Measurements from ENCODE around the gene TOPAZ1. TPM values are rescaled to one million over a fixed set of nuclear protein-coding genes. Genes with fewer than 3 reads are reported as not detected.
A peak's percentile ranks its signal among the peaks of the same experiment; 100 is the strongest.

The TOPAZ1 gene
- total RNA-seq, 1 experiment from 2014 or later, result not detected

- H3K27ac ChIP-seq (ENCODE audit: low read length), result no peak overlapping the region
- no peak overlapping the region for H2AFZ ChIP-seq (ENCODE audit: low read length)
- intact Hi-C loops (cut with micrococcal nuclease), result no loop called here
- no peaks in the 10 kb centered on the region for H3F3A ChIP-seq (ENCODE audit: low read length, unreplicated experiment)
- CTCF ChIA-PET, result no interaction called here
- no peaks in the 10 kb centered on the region for H3K27me3 ChIP-seq (ENCODE audit: low read length)
- H3K4me1 ChIP-seq (ENCODE audit: insufficient read depth, low read length), result no peaks in the 10 kb centered on the region
- DNase-seq (peak; percentile 17), ATAC-seq (no peak)
- no TSS peak for BruUV-seq (replicated peaks)
- TF ChIP-seq EZH2phosphoT487 (IDR thresholded peaks at IDR 0.05; ENCODE audit: borderline replicate concordance, low read length) (no peak), CTCF (conservative IDR thresholded peaks at IDR 0.05; ENCODE audit: low read depth, low read length) (no peak), EZH2 (IDR thresholded peaks at IDR 0.05; ENCODE audit: low read length, unreplicated experiment) (no peak)
- no peaks in the 10 kb centered on the region for H3K9me3 ChIP-seq (ENCODE audit: low read length)
- 0 out of 2 replicates have a peak, but pooled peaks cover 4% of the 10 kb centered on the region for H3K9me2 ChIP-seq (replicated peaks; ENCODE audit: low read length)
- no peaks in the 10 kb centered on the region for H3K36me3 ChIP-seq (ENCODE audit: low read depth, low read length)
- POLR2A ChIA-PET (ENCODE audit: unreplicated experiment), result no interaction called here
- no peaks in the 10 kb centered on the region for H4K20me1 ChIP-seq (ENCODE audit: low read length)
- H3K4me3 ChIP-seq (ENCODE audit: low read length), result no peak overlapping the region
- H3K4me2 ChIP-seq (ENCODE audit: low read length), result no peak overlapping the region
- H3K9ac ChIP-seq (ENCODE audit: low read length), result no peak overlapping the region
- H3K79me2 ChIP-seq (ENCODE audit: low read length), result no peaks in the 10 kb centered on the region
Observed at GRCh38 chr3:44208568-44208967, 33.1 kb upstream of the TOPAZ1 start.

- no TSS peak for BruUV-seq (replicated peaks)
- Histone ChIP-seq H4K20me1 (ENCODE audit: low read length) (no peaks in the 10 kb centered on the region), H3K4me2 (ENCODE audit: low read length) (no peak overlapping the region), H3K9me2 (replicated peaks; ENCODE audit: low read length) (0 out of 2 replicates have a peak, but pooled peaks cover 4% of the 10 kb centered on the region), H3K4me1 (ENCODE audit: insufficient read depth, low read length) (no peaks in the 10 kb centered on the region), H3K27ac (ENCODE audit: low read length) (no peak overlapping the region), H3K27me3 (ENCODE audit: low read length) (no peaks in the 10 kb centered on the region), H3K4me3 (ENCODE audit: low read length) (no peak overlapping the region), H3F3A (ENCODE audit: low read length, unreplicated experiment) (no peaks in the 10 kb centered on the region), H3K36me3 (ENCODE audit: low read depth, low read length) (no peaks in the 10 kb centered on the region), H2AFZ (ENCODE audit: low read length) (no peak overlapping the region), H3K9ac (ENCODE audit: low read length) (no peak overlapping the region), H3K9me3 (ENCODE audit: low read length) (peaks cover 10% of the 10 kb centered on the region), H3K79me2 (ENCODE audit: low read length) (no peaks in the 10 kb centered on the region)
- intact Hi-C loops (cut with micrococcal nuclease), result no loop called here
- TF ChIP-seq EZH2 (IDR thresholded peaks at IDR 0.05; ENCODE audit: low read length, unreplicated experiment) (no peak), CTCF (conservative IDR thresholded peaks at IDR 0.05; ENCODE audit: low read depth, low read length) (no peak), EZH2phosphoT487 (IDR thresholded peaks at IDR 0.05; ENCODE audit: borderline replicate concordance, low read length) (no peak)
- ChIA-PET CTCF (no interaction called here), POLR2A (ENCODE audit: unreplicated experiment) (no interaction called here)
- DNase-seq, result no peak
- no peak for ATAC-seq
Observed at GRCh38 chr3:44210967-44211366, 30.7 kb upstream of the TOPAZ1 start.

- Histone ChIP-seq H2AFZ (ENCODE audit: low read length) (no peak overlapping the region), H3K36me3 (ENCODE audit: low read depth, low read length) (no peaks in the 10 kb centered on the region), H4K20me1 (ENCODE audit: low read length) (no peaks in the 10 kb centered on the region), H3K9me3 (ENCODE audit: low read length) (no peaks in the 10 kb centered on the region), H3K79me2 (ENCODE audit: low read length) (no peaks in the 10 kb centered on the region), H3K4me1 (ENCODE audit: insufficient read depth, low read length) (peaks cover 9% of the 10 kb centered on the region), H3K27me3 (ENCODE audit: low read length) (peaks cover 14% of the 10 kb centered on the region; the same call in 1 of the 2 replicates), H3K9ac (ENCODE audit: low read length) (no peak overlapping the region), H3K4me2 (ENCODE audit: low read length) (no peak overlapping the region), H3K27ac (ENCODE audit: low read length) (no peak overlapping the region), H3K9me2 (replicated peaks; ENCODE audit: low read length) (no peaks in the 10 kb centered on the region), H3F3A (ENCODE audit: low read length, unreplicated experiment) (no peaks in the 10 kb centered on the region), H3K4me3 (ENCODE audit: low read length) (no peak overlapping the region)
- BruUV-seq (replicated peaks), result no TSS peak
- ChIA-PET POLR2A (ENCODE audit: unreplicated experiment) (no interaction called here), CTCF (no interaction called here)
- intact Hi-C loops (cut with micrococcal nuclease), result no loop called here
- ATAC-seq (no peak), DNase-seq (no peak)
- TF ChIP-seq EZH2phosphoT487 (IDR thresholded peaks at IDR 0.05; ENCODE audit: borderline replicate concordance, low read length) (no peak), CTCF (conservative IDR thresholded peaks at IDR 0.05; ENCODE audit: low read depth, low read length) (no peak), EZH2 (IDR thresholded peaks at IDR 0.05; ENCODE audit: low read length, unreplicated experiment) (no peak)
Observed at GRCh38 chr3:44222337-44222736, 19.3 kb upstream of the TOPAZ1 start.
